ENCODE data around the gene FANCM.

DNA sequence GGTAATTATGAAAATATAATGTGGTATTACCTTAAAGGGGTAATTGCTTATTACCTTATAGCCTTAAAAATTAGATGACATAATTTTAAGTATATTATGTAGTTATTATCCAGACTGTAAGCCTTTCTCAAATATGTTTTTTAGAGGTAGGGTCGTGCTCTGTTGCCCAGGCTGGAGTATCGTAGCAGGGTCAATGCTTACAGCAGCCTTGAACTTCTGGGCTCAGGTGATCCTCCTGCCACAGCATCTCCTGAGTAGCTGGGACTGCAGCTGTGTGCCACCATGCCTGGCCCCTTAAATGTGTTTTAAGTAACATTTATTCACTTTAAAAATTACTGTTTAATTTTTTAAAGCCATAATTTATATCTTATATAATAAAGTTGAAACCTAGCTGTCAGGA is 41.5 kb upstream of the FANCM start:
- TF ChIP-seq, protein P1, sequence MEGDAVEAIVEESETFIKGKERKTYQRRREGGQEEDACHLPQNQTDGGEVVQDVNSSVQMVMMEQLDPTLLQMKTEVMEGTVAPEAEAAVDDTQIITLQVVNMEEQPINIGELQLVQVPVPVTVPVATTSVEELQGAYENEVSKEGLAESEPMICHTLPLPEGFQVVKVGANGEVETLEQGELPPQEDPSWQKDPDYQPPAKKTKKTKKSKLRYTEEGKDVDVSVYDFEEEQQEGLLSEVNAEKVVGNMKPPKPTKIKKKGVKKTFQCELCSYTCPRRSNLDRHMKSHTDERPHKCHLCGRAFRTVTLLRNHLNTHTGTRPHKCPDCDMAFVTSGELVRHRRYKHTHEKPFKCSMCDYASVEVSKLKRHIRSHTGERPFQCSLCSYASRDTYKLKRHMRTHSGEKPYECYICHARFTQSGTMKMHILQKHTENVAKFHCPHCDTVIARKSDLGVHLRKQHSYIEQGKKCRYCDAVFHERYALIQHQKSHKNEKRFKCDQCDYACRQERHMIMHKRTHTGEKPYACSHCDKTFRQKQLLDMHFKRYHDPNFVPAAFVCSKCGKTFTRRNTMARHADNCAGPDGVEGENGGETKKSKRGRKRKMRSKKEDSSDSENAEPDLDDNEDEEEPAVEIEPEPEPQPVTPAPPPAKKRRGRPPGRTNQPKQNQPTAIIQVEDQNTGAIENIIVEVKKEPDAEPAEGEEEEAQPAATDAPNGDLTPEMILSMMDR (IDR thresholded peaks at IDR 0.05 in 2 of 3, conservative IDR thresholded peaks at IDR 0.05 in 1 of 3; ENCODE audit: insufficient read depth in 2 of 3, low read depth in 1 of 3, low read length in 3 of 3), result no peak
- TF ChIP-seq, protein P2, sequence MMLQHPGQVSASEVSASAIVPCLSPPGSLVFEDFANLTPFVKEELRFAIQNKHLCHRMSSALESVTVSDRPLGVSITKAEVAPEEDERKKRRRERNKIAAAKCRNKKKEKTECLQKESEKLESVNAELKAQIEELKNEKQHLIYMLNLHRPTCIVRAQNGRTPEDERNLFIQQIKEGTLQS (IDR thresholded peaks at IDR 0.05), result no peak
- TF ChIP-seq, protein P2 (CRISPR knock-in tag; conservative IDR thresholded peaks at IDR 0.05), result no peak
- TF ChIP-seq CHD1 (IDR thresholded peaks at IDR 0.05; ENCODE audit: low read length), result no peak
- TF ChIP-seq LARP7 (IDR thresholded peaks at IDR 0.05), result no peak
- TF ChIP-seq POLR2A (conservative IDR thresholded peaks at IDR 0.05), result no peak
- no peak for TF ChIP-seq YY1 (IDR thresholded peaks at IDR 0.05; ENCODE audit: borderline replicate concordance in 1 of 3, control insufficient read depth in 1 of 3, extremely low read depth in 1 of 3, insufficient read depth in 3 of 3, insufficient read length in 1 of 3, insufficient replicate concordance in 2 of 3, low read depth in 1 of 3, low read length in 2 of 3)
- no peak for TF ChIP-seq RAD21 (CRISPR knock-in tag; conservative IDR thresholded peaks at IDR 0.05 in 1 of 2, IDR thresholded peaks at IDR 0.05 in 1 of 2)
- no peak for TF ChIP-seq HCFC1 (IDR thresholded peaks at IDR 0.05; ENCODE audit: low read depth, low read length)
- TF ChIP-seq U2AF2 (optimal IDR thresholded peaks at IDR 0.05; ENCODE audit: low read depth, low read length), result no peak
